GM23338 (cell line): ENCODE measurements around the gene CLUH. TPM values are rescaled to one million over a fixed set of nuclear protein-coding genes. Genes with fewer than 3 reads are reported as not detected.

Experiments
- ATAC-seq: fragments of 200-7000 bp; cut with Tn5 transposase; 3 replicates; pipeline ENCODE4 v1.9.1; 2020
- DNase-seq: peaks from one replicate; pipeline ENCODE4 v3.0.0-alpha.2; 2015; ENCODE audit warnings: low spot score
- H2AFZ ChIP-seq: fragments of 200-600 bp; sonication (generic); 2 replicates; pipeline ENCODE4 v1.8.0; 2016; ENCODE audit warnings: antibody characterized with exemption, mild to moderate bottlenecking, moderate library complexity
- H3F3A ChIP-seq: fragments of 200-600 bp; sonication (generic); replicated peaks from 2 replicates; pipeline ENCODE4 v1.8.0; 2017; ENCODE audit warnings: antibody characterized with exemption, mixed run types, low read depth
- H3K27ac ChIP-seq: fragments of 200-600 bp; sonication (generic); 2 replicates; pipeline ENCODE4 v1.6.1; 2016; ENCODE audit warnings: low read depth
- H3K27me3 ChIP-seq: fragments of 200-600 bp; sonication (generic); 2 replicates; pipeline ENCODE4 v1.8.0; 2016; ENCODE audit warnings: mild to moderate bottlenecking, mixed run types, moderate library complexity; ENCODE audit not compliant: insufficient read depth
- H3K36me3 ChIP-seq: fragments of 200-600 bp; sonication (generic); 2 replicates; pipeline ENCODE4 v1.8.0; 2016; ENCODE audit warnings: mild to moderate bottlenecking; ENCODE audit not compliant: insufficient read depth
- H3K4me1 ChIP-seq: fragments of 200-600 bp; sonication (generic); 2 replicates; pipeline ENCODE4 v1.8.0; 2016; ENCODE audit warnings: mild to moderate bottlenecking, moderate library complexity; ENCODE audit not compliant: insufficient read depth
- H3K4me2 ChIP-seq: fragments of 200-600 bp; sonication (generic); 2 replicates; pipeline ENCODE4 v1.7.1; 2017; ENCODE audit warnings: mixed run types
- H3K4me3 ChIP-seq: fragments of 200-600 bp; sonication (generic); 2 replicates; pipeline ENCODE4 v1.6.1; 2016; ENCODE audit warnings: mixed run types
- H3K79me2 ChIP-seq: fragments of 200-600 bp; sonication (generic); replicated peaks from 2 replicates; pipeline ENCODE4 v1.8.0; 2017; ENCODE audit warnings: mild to moderate bottlenecking; ENCODE audit not compliant: insufficient read depth
- H3K9me2 ChIP-seq: fragments of 200-600 bp; sonication (generic); 2 replicates; pipeline ENCODE4 v1.8.0; 2017; ENCODE audit not compliant: insufficient read depth
- H4K20me1 ChIP-seq: fragments of 200-600 bp; sonication (generic); replicated peaks from 2 replicates; pipeline ENCODE4 v1.8.0; 2017; ENCODE audit warnings: mild to moderate bottlenecking; ENCODE audit not compliant: insufficient read depth
- H3K27ac Mint-ChIP-seq: 2 replicates; pipeline ENCODE4 v1.8.0; 2020; ENCODE audit warnings: inconsistent platforms, mild to moderate bottlenecking, moderate library complexity, mixed read lengths
- H3K27me3 Mint-ChIP-seq: 3 replicates; pipeline ENCODE4 v1.8.0; 2022; ENCODE audit warnings: low read depth, mild to moderate bottlenecking, moderate library complexity, mixed read lengths, inconsistent platforms; ENCODE audit not compliant: insufficient read depth, poor library complexity
- H3K36me3 Mint-ChIP-seq: 3 replicates; pipeline ENCODE4 v1.8.0; 2021; ENCODE audit warnings: low read depth, mild to moderate bottlenecking, inconsistent platforms, moderate library complexity, mixed read lengths
- H3K4me1 Mint-ChIP-seq: 3 replicates; pipeline ENCODE4 v1.8.0; 2020; ENCODE audit warnings: mild to moderate bottlenecking, inconsistent platforms, mixed read lengths
- H3K4me3 Mint-ChIP-seq: 3 replicates; pipeline ENCODE4 v1.8.0; 2021; ENCODE audit warnings: moderate library complexity, mild to moderate bottlenecking, inconsistent platforms, mixed read lengths
- H3K9me3 Mint-ChIP-seq: 3 replicates; pipeline ENCODE4 v1.8.0; 2020; ENCODE audit warnings: moderate library complexity, mild to moderate bottlenecking, inconsistent platforms, mixed read lengths
- EZH2 ChIP-seq: fragments of 200-600 bp; sonication (generic); IDR thresholded peaks from one replicate; pipeline ENCODE4 v1.8.0; 2017; ENCODE audit warnings: antibody characterized with exemption, mild to moderate bottlenecking, low read depth; ENCODE audit not compliant: unreplicated experiment
- NANOG ChIP-seq: IDR thresholded peaks from 2 replicates; pipeline ENCODE4 v1.6.1; 2016; ENCODE audit warnings: antibody characterized with exemption, borderline replicate concordance
- POLR2AphosphoS5 ChIP-seq: IDR thresholded peaks from 2 replicates; pipeline ENCODE4 v1.6.1; 2016; ENCODE audit warnings: antibody characterized with exemption, low read depth
- STAT1 ChIP-seq: IDR thresholded peaks from one replicate; pipeline ENCODE4 v1.6.1; 2016; ENCODE audit warnings: antibody characterized with exemption; ENCODE audit not compliant: unreplicated experiment
- polyA plus RNA-seq: library from polyadenylated mRNA; unstranded; fragments of >200 nt; fragmentation: Nextera tagmentation; extraction: Ambion mirVana; gene quantifications from 2 replicates; pipeline ENCODE4 v1.2.1, GENCODE V29; 2016
- total RNA-seq: library from RNA; depleted of rRNA; stranded (reverse); fragments of >200 nt; shearing (Covaris generic); gene quantifications from 2 replicates; pipeline ENCODE4 v1.2.3, GENCODE V29; 2014
- TF ChIP-seq, protein P1 (sequence below), 2 experiments: fragments of 200-600 bp in 1 of 2; sonication (generic) in 1 of 2; conservative IDR thresholded peaks; 2 replicates each; pipeline versions ENCODE4 v1.5.1 to v1.6.1; 2016 to 2017; ENCODE audit warnings: antibody characterized with exemption in 2 of 2, low read depth in 2 of 2, mild to moderate bottlenecking in 2 of 2, moderate library complexity in 1 of 2
- TF ChIP-seq, protein P2 (sequence below): fragments of 250-450 bp; sonication (Bioruptor Pico); IDR thresholded peaks from 2 replicates; pipeline ENCODE4 v1.5.0; 2020; ENCODE audit warnings: mild to moderate bottlenecking, moderate library complexity

Gene CLUH
- total and polyA plus RNA-seq, 2 experiments from 2014 or later = 23.5 to 90.0 TPM

DNA sequence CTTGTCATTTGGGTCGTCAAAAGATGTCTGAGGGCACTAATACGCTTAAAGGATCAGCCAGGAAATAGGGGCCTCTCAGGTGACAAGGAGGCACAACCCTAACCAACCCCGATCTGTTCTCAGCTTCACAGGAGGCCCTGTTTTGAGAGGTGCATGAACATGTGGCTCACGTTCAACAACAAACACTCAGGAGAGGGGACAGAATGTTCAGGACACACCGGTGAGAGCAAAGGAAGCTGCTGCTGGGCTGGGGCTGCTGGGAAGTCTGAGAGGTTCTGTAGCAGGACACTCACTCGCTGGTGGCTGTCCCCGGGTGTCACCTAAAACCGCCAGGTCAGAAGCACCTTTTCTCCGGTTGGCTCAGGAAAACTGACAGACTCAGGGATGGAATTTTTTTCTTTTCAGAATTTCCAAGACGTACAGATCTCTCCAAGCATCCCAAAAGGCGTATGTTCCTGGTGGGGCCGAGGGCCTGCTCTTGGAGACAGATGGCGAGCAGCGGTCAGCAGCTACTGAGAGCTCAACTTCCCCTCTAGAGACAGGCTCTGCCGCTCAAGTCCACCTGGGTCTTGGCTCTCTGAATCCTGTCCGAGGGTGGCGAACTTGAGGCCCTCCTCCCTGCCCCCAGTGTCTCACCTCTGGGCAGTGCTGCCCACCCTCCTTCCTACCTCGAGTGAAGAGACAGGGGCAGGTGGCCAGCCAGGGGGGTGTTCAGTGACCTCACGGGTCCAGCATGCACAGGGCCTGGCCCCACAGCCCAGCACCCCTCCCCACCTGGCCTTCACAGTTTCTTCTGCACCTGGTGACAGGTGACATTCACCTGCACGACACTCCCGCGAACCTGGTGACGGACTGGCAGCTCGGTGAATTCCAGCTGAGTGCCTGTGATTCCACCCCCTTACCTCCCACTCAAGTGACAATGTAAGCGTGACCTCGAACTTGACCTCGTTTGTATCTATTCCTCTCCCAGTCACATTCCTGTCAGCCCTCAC lies 22.9 kb downstream of the CLUH start:
- Histone ChIP-seq H3K27ac (0 out of 2 replicates have a peak overlapping the region, but pooled peaks have one; percentile 39), H3K4me2 (0 out of 2 replicates have a peak overlapping the region, but pooled peaks have one; percentile 38), H4K20me1 (peaks cover 4% of the 10 kb centered on the region), H3F3A (peaks cover 20% of the 10 kb centered on the region), H3K79me2 (no peaks in the 10 kb centered on the region), H3K4me1 (peaks cover 13% of the 10 kb centered on the region), H3K9me2 (no peaks in the 10 kb centered on the region), H3K4me3 (no peak overlapping the region), H3K27me3 (no peaks in the 10 kb centered on the region), H3K36me3 (no peaks in the 10 kb centered on the region), H2AFZ (no peak overlapping the region)
- Mint-ChIP-seq H3K36me3 (peaks cover 15% of the 10 kb centered on the region), H3K9me3 (no peaks in the 10 kb centered on the region), H3K27me3 (peaks cover 24% of the 10 kb centered on the region), H3K4me3 (no peak overlapping the region), H3K4me1 (peaks cover 19% of the 10 kb centered on the region; the same call in 2 of the 3 replicates), H3K27ac (peak overlapping the region; percentile 79)
- ATAC-seq (no peak), DNase-seq (no peak)
- TF ChIP-seq POLR2AphosphoS5 (peak; percentile 4; the same call in 1 of the 2 replicates), STAT1 (no peak), EZH2 (no peak), NANOG (no peak)
- TF ChIP-seq, protein P1, sequence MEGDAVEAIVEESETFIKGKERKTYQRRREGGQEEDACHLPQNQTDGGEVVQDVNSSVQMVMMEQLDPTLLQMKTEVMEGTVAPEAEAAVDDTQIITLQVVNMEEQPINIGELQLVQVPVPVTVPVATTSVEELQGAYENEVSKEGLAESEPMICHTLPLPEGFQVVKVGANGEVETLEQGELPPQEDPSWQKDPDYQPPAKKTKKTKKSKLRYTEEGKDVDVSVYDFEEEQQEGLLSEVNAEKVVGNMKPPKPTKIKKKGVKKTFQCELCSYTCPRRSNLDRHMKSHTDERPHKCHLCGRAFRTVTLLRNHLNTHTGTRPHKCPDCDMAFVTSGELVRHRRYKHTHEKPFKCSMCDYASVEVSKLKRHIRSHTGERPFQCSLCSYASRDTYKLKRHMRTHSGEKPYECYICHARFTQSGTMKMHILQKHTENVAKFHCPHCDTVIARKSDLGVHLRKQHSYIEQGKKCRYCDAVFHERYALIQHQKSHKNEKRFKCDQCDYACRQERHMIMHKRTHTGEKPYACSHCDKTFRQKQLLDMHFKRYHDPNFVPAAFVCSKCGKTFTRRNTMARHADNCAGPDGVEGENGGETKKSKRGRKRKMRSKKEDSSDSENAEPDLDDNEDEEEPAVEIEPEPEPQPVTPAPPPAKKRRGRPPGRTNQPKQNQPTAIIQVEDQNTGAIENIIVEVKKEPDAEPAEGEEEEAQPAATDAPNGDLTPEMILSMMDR (conservative IDR thresholded peaks at IDR 0.05; ENCODE audit: low read depth in 2 of 2) = no peak
- TF ChIP-seq, protein P2, sequence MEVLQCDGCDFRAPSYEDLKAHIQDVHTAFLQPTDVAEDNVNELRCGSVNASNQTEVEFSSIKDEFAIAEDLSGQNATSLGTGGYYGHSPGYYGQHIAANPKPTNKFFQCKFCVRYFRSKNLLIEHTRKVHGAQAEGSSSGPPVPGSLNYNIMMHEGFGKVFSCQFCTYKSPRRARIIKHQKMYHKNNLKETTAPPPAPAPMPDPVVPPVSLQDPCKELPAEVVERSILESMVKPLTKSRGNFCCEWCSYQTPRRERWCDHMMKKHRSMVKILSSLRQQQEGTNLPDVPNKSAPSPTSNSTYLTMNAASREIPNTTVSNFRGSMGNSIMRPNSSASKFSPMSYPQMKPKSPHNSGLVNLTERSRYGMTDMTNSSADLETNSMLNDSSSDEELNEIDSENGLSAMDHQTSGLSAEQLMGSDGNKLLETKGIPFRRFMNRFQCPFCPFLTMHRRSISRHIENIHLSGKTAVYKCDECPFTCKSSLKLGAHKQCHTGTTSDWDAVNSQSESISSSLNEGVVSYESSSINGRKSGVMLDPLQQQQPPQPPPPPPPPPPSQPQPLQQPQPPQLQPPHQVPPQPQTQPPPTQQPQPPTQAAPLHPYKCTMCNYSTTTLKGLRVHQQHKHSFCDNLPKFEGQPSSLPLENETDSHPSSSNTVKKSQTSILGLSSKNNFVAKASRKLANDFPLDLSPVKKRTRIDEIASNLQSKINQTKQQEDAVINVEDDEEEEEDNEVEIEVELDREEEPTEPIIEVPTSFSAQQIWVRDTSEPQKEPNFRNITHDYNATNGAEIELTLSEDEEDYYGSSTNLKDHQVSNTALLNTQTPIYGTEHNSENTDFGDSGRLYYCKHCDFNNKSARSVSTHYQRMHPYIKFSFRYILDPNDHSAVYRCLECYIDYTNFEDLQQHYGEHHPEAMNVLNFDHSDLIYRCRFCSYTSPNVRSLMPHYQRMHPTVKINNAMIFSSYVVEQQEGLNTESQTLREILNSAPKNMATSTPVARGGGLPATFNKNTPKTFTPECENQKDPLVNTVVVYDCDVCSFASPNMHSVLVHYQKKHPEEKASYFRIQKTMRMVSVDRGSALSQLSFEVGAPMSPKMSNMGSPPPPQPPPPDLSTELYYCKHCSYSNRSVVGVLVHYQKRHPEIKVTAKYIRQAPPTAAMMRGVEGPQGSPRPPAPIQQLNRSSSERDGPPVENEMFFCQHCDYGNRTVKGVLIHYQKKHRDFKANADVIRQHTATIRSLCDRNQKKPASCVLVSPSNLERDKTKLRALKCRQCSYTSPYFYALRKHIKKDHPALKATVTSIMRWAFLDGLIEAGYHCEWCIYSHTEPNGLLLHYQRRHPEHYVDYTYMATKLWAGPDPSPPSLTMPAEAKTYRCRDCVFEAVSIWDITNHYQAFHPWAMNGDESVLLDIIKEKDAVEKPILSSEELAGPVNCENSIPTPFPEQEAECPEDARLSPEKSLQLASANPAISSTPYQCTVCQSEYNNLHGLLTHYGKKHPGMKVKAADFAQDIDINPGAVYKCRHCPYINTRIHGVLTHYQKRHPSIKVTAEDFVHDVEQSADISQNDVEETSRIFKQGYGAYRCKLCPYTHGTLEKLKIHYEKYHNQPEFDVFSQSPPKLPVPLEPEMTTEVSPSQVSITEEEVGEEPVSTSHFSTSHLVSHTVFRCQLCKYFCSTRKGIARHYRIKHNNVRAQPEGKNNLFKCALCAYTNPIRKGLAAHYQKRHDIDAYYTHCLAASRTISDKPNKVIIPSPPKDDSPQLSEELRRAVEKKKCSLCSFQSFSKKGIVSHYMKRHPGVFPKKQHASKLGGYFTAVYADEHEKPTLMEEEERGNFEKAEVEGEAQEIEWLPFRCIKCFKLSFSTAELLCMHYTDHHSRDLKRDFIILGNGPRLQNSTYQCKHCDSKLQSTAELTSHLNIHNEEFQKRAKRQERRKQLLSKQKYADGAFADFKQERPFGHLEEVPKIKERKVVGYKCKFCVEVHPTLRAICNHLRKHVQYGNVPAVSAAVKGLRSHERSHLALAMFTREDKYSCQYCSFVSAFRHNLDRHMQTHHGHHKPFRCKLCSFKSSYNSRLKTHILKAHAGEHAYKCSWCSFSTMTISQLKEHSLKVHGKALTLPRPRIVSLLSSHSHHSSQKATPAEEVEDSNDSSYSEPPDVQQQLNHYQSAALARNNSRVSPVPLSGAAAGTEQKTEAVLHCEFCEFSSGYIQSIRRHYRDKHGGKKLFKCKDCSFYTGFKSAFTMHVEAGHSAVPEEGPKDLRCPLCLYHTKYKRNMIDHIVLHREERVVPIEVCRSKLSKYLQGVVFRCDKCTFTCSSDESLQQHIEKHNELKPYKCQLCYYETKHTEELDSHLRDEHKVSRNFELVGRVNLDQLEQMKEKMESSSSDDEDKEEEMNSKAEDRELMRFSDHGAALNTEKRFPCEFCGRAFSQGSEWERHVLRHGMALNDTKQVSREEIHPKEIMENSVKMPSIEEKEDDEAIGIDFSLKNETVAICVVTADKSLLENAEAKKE (CRISPR knock-in tag) = no peak
